Upper lobe of left lung (tissue), 6 donors: ENCODE results near the gene DMRT3. TPM values are rescaled to one million over a fixed set of nuclear protein-coding genes. Genes with fewer than 3 reads are reported as not detected.

Experiments
- ATAC-seq, 2 donors: fragments of 200-7000 bp; cut with Tn5 transposase; one replicate each; pipeline ENCODE4 v1.9.1; 2022; ENCODE audit warnings: mild to moderate bottlenecking in 2 of 2, moderate library complexity in 2 of 2; ENCODE audit not compliant: low FRiP score in 2 of 2
- DNase-seq, 2 donors: peaks; one replicate each; pipeline ENCODE4 v3.0.0-alpha.2; 2019 to 2020
- H3K27ac ChIP-seq, 4 donors: fragments of 200-600 bp; sonication (generic); one replicate each; pipeline ENCODE4 v1.5.1; 2016 to 2019
- H3K27me3 ChIP-seq, 4 donors: fragments of 200-600 bp; sonication (generic); one replicate each; pipeline ENCODE4 v1.5.1; 2017 to 2019
- H3K36me3 ChIP-seq, 4 donors: fragments of 200-600 bp; sonication (generic); one replicate each; pipeline ENCODE4 v1.5.1; 2016 to 2019
- H3K4me1 ChIP-seq, 4 donors: fragments of 200-600 bp; sonication (generic); one replicate each; pipeline ENCODE4 v1.5.1; 2018 to 2019
- H3K4me3 ChIP-seq, 4 donors: fragments of 200-600 bp; sonication (generic); one replicate each; pipeline ENCODE4 v1.5.1; 2017 to 2019; ENCODE audit warnings: mild to moderate bottlenecking in 2 of 4, moderate library complexity in 1 of 4
- H3K9me3 ChIP-seq, 4 donors: fragments of 200-600 bp; sonication (generic); one replicate each; pipeline ENCODE4 v1.5.1; 2018 to 2019
- CTCF ChIP-seq, 6 experiments: fragments of 450-650 bp in 4 of 6; fragments of 200-600 bp in 2 of 6; sonication (generic) in 2 of 6; IDR thresholded peaks; one replicate each; pipeline ENCODE4 v1.5.1; 2016 to 2019; ENCODE audit warnings: antibody characterized with exemption in 6 of 6
- EP300 ChIP-seq, 4 donors: sonication (generic); formaldehyde crosslinking; IDR thresholded peaks; one replicate each; pipeline ENCODE4 v1.5.1; 2017; ENCODE audit warnings: antibody characterized with exemption in 4 of 4, control low read depth in 2 of 4
- POLR2A ChIP-seq, 4 donors: fragments of 450-650 bp; IDR thresholded peaks; one replicate each; pipeline ENCODE4 v1.5.1; 2016 to 2017; ENCODE audit warnings: antibody characterized with exemption in 4 of 4, mild to moderate bottlenecking in 2 of 4
- POLR2AphosphoS5 ChIP-seq, 2 donors: sonication (generic); formaldehyde crosslinking; IDR thresholded peaks; one replicate each; pipeline ENCODE4 v1.5.1; 2017; ENCODE audit warnings: antibody characterized with exemption in 2 of 2
- WGBS, 2 donors: methylation state at CpG; one replicate each; pipeline ENCODE4 v1.1.5; 2017 to 2018; 5-methylcytosine and 5-hydroxymethylcytosine counted together
- total RNA-seq, 6 donors: library from RNA; depleted of rRNA in 4 of 6; stranded (reverse); fragments of >200 nt in 4 of 6; gene quantifications; one replicate each; pipeline versions ENCODE4 v1.1.0 to v1.2.1, GENCODE V29; 2016 to 2021
- donor health status: DM: no; HTN: no; CAD: no; lungs with moderate emphysema.
- donor health status: DM: no; HTN: yes; CAD: no; lungs with severe emphysema.

The DMRT3 gene
- total RNA-seq, 6 donors from 2014 or later = 0.49 TPM; not detected in 5

- WGBS, 2 donors = 61 to 77% methylated on average over 6 of the region's 6 CpGs
- Histone ChIP-seq H3K4me1 (no peaks in the 10 kb centered on the region), H3K36me3 (no peaks in the 10 kb centered on the region), H3K27me3 (peaks cover 0 to 6% (median under 1%) of the 10 kb centered on the region in 4 donors), H3K27ac (no peak overlapping the region), H3K9me3 (no peaks in the 10 kb centered on the region), H3K4me3 (no peak overlapping the region)
- TF ChIP-seq EP300 (IDR thresholded peaks at IDR 0.05) = no peak
- no peak for TF ChIP-seq POLR2A (IDR thresholded peaks at IDR 0.05)
- no peak for TF ChIP-seq POLR2AphosphoS5 (IDR thresholded peaks at IDR 0.05)
- TF ChIP-seq CTCF (IDR thresholded peaks at IDR 0.05) = no peak
- DNase-seq (no peak), ATAC-seq (no peak)
Measured at GRCh38 chr9:962023-962422, 14.4 kb upstream of the DMRT3 start.

- ATAC-seq = no peak
- whole genome bisulfite sequencing, 2 donors = 27 to 29% methylated on average over 4 of the region's 4 CpGs
- H3K4me1 ChIP-seq = peaks cover 0 to 14% (median 0%) of the 10 kb centered on the region in 4 donors
- H3K9me3 ChIP-seq = no peaks in the 10 kb centered on the region
- no peak overlapping the region for H3K4me3 ChIP-seq
- no peak overlapping the region for H3K27ac ChIP-seq
- no peak for DNase-seq
- TF ChIP-seq POLR2A (IDR thresholded peaks at IDR 0.05) (no peak), EP300 (IDR thresholded peaks at IDR 0.05) (no peak), CTCF (IDR thresholded peaks at IDR 0.05) (no peak), POLR2AphosphoS5 (IDR thresholded peaks at IDR 0.05) (no peak)
- H3K36me3 ChIP-seq = no peaks in the 10 kb centered on the region
- H3K27me3 ChIP-seq = peaks cover 1 to 32% (median 15%) of the 10 kb centered on the region in 4 donors
Measured at GRCh38 chr9:965497-965896, 11.0 kb upstream of the DMRT3 start.

GRCh38 chr9:966870-967269 lies 9.6 kb upstream of the DMRT3 start:
- Histone ChIP-seq H3K36me3 (no peaks in the 10 kb centered on the region), H3K4me1 (peaks cover 6 to 28% (median 8%) of the 10 kb centered on the region in 4 donors), H3K27ac (no peak overlapping the region), H3K27me3 (peaks cover 1 to 46% (median 28%) of the 10 kb centered on the region in 4 donors), H3K4me3 (no peak overlapping the region), H3K9me3 (no peaks in the 10 kb centered on the region)
- ATAC-seq = no peak
- no peak for DNase-seq
- 11 to 12% methylated on average over 3 of the region's 3 CpGs for WGBS, 2 donors
- TF ChIP-seq POLR2AphosphoS5 (IDR thresholded peaks at IDR 0.05) (no peak), POLR2A (IDR thresholded peaks at IDR 0.05) (no peak), EP300 (IDR thresholded peaks at IDR 0.05) (no peak), CTCF (IDR thresholded peaks at IDR 0.05) (no peak)

GRCh38 chr9:967436-967835 lies 9.0 kb upstream of the DMRT3 start:
- DNase-seq (no peak), ATAC-seq (no peak)
- Histone ChIP-seq H3K27me3 (peaks cover 1 to 51% (median 30%) of the 10 kb centered on the region in 4 donors), H3K4me3 (no peak overlapping the region), H3K36me3 (no peaks in the 10 kb centered on the region), H3K27ac (no peak overlapping the region), H3K9me3 (no peaks in the 10 kb centered on the region), H3K4me1 (peaks cover 12 to 33% (median 14%) of the 10 kb centered on the region in 4 donors)
- WGBS, 2 donors = 13 to 15% methylated on average over 6 of the region's 6 CpGs
- TF ChIP-seq POLR2AphosphoS5 (IDR thresholded peaks at IDR 0.05) = no peak
- no peak for TF ChIP-seq CTCF (IDR thresholded peaks at IDR 0.05)
- TF ChIP-seq POLR2A (IDR thresholded peaks at IDR 0.05) = no peak
- no peak for TF ChIP-seq EP300 (IDR thresholded peaks at IDR 0.05)

GRCh38 chr9:967903-968641 lies 8.4 kb upstream of the DMRT3 start:
- no peaks in the 10 kb centered on the region for H3K9me3 ChIP-seq
- TF ChIP-seq EP300 (IDR thresholded peaks at IDR 0.05) = no peak
- TF ChIP-seq POLR2A (IDR thresholded peaks at IDR 0.05) = no peak
- no peak for TF ChIP-seq CTCF (IDR thresholded peaks at IDR 0.05)
- no peak for TF ChIP-seq POLR2AphosphoS5 (IDR thresholded peaks at IDR 0.05)
- peaks cover 1 to 58% (median 35%) of the 10 kb centered on the region in 4 donors for H3K27me3 ChIP-seq
- H3K4me3 ChIP-seq = no peak overlapping the region
- WGBS, 2 donors = 11 to 15% methylated on average over 14 to 15 of the region's 15 CpGs
- DNase-seq = no peak
- ATAC-seq = no peak
- H3K27ac ChIP-seq = no peak overlapping the region
- H3K36me3 ChIP-seq = no peaks in the 10 kb centered on the region
- H3K4me1 ChIP-seq = peaks cover 19 to 39% (median 21%) of the 10 kb centered on the region in 4 donors
